Measurements from ENCODE around the gene LGR5.

- TF ChIP-seq CTCF (conservative IDR thresholded peaks at IDR 0.05; ENCODE audit: low read depth, low read length) (no peak), EZH2 (IDR thresholded peaks at IDR 0.05; ENCODE audit: borderline replicate concordance, low read depth, low read length, poor library complexity, severe bottlenecking) (no peak)
Measured at GRCh38 chr12:71536939-71537622, 97.5 kb downstream of the LGR5 start.

Measured in A673 (cell line).